D721Med (cell line): Measurements from ENCODE around the gene DYNC1H1.

Experiments used
- DNase-seq: peaks from one replicate; pipeline ENCODE4 v3.0.0; 2011; ENCODE audit warnings: low spot score; ENCODE audit not compliant: insufficient read length
- FAIRE-seq: peaks from 2 replicates; lab custom pipeline; 2011; peaks lifted over from hg19 to GRCh38; lab: Jason Lieb, UNC
- CTCF ChIP-seq: IDR thresholded peaks from 2 replicates; pipeline ENCODE4 v1.5.1; 2012; ENCODE audit warnings: mild to moderate bottlenecking, control low read depth; ENCODE audit not compliant: insufficient read depth; ENCODE audit errors: missing control alignments

The DYNC1H1 gene

GRCh38 chr14:102088012-102088792, 123.8 kb downstream of the DYNC1H1 start:
- no peak for TF ChIP-seq CTCF
- FAIRE-seq (no peak), DNase-seq (no peak)

GRCh38 chr14:102089621-102090343, 125.4 kb downstream of the DYNC1H1 start:
- DNase-seq (no peak), FAIRE-seq (no peak)
- no peak for TF ChIP-seq CTCF

- no peak for TF ChIP-seq CTCF
- DNase-seq (no peak), FAIRE-seq (no peak)
Measured at GRCh38 chr14:102090713-102091112, 126.3 kb downstream of the DYNC1H1 start.

- DNase-seq, result no peak
- FAIRE-seq, result no peak
- no peak for TF ChIP-seq CTCF
Measured at GRCh38 chr14:102092806-102093205, 128.4 kb downstream of the DYNC1H1 start.

GRCh38 chr14:102094101-102094500, 129.7 kb downstream of the DYNC1H1 start:
- FAIRE-seq (no peak), DNase-seq (no peak)
- no peak for TF ChIP-seq CTCF

GRCh38 chr14:102095231-102095870, 131.0 kb downstream of the DYNC1H1 start:
- FAIRE-seq (no peak), DNase-seq (no peak)
- TF ChIP-seq CTCF, result no peak
